CD14-positive monocyte (primary cell): ENCODE results near the gene SLC5A5. TPM values are rescaled to one million over a fixed set of nuclear protein-coding genes. Genes with fewer than 3 reads are reported as not detected.

Source experiments
- DNase-seq, 3 donors: peaks; one replicate each; pipeline ENCODE4 v3.0.0-alpha.2; 2011 to 2022
- H2AFZ ChIP-seq: 2 replicates; pipeline ENCODE4 v1.6.0; 2012; ENCODE audit warnings: mild to moderate bottlenecking, low read depth, low read length, inconsistent platforms; ENCODE audit not compliant: insufficient read depth, poor library complexity, severe bottlenecking
- H3K27ac ChIP-seq, 2 donors: 1 replicate in 1 of 2; 2 replicates in 1 of 2; pipeline ENCODE4 v1.5.1; 2012 to 2013; ENCODE audit warnings: low read length in 2 of 2, control low read depth in 1 of 2, inconsistent platforms in 1 of 2, low read depth in 1 of 2, mild to moderate bottlenecking in 1 of 2
- H3K27me3 ChIP-seq, 2 donors: one replicate each; pipeline versions ENCODE4 v1.6.0 to v1.6.1; 2011 to 2013; ENCODE audit warnings: low read length in 2 of 2; ENCODE audit not compliant: control insufficient read depth in 2 of 2, insufficient read depth in 2 of 2
- H3K36me3 ChIP-seq, 2 donors: replicated peaks in 1 of 2; 1 replicate in 1 of 2; 2 replicates in 1 of 2; pipeline versions ENCODE4 v1.5.1 to v1.6.1; 2012 to 2013; ENCODE audit warnings: low read length in 2 of 2, control low read depth in 1 of 2, inconsistent platforms in 1 of 2, mild to moderate bottlenecking in 1 of 2; ENCODE audit not compliant: insufficient read depth in 2 of 2, control insufficient read depth in 1 of 2
- H3K4me1 ChIP-seq, 2 donors: 1 replicate in 1 of 2; 2 replicates in 1 of 2; pipeline versions ENCODE4 v1.5.1 to v1.6.1; 2012 to 2013; ENCODE audit warnings: low read length in 2 of 2, control low read depth in 1 of 2, inconsistent platforms in 1 of 2, mild to moderate bottlenecking in 1 of 2, moderate library complexity in 1 of 2; ENCODE audit not compliant: insufficient read depth in 2 of 2, control insufficient read depth in 1 of 2
- H3K4me2 ChIP-seq: replicated peaks from 2 replicates; pipeline ENCODE3; 2012; ENCODE audit warnings: low read length, moderate library complexity, mild to moderate bottlenecking; ENCODE audit not compliant: poor library complexity, severe bottlenecking; ENCODE audit errors: extremely low read depth
- H3K4me3 ChIP-seq, 3 experiments: fragments of 200-600 bp in 1 of 3; sonication (generic) in 1 of 3; replicated peaks in 1 of 3; 1 replicate in 2 of 3; 2 replicates in 1 of 3; pipeline ENCODE4 v1.5.1; 2011 to 2013; ENCODE audit warnings: low read length in 3 of 3, mild to moderate bottlenecking in 3 of 3, control low read depth in 2 of 3, low read depth in 2 of 3, inconsistent platforms in 1 of 3, moderate library complexity in 1 of 3
- H3K79me2 ChIP-seq: 2 replicates; pipeline ENCODE4 v1.6.0; 2012; ENCODE audit warnings: mild to moderate bottlenecking, control low read depth, inconsistent platforms, low read length, moderate library complexity; ENCODE audit not compliant: insufficient read depth
- H3K9ac ChIP-seq: 2 replicates; pipeline ENCODE4 v1.6.0; 2017; ENCODE audit warnings: low read length, mild to moderate bottlenecking; ENCODE audit not compliant: insufficient read depth, poor library complexity, severe bottlenecking
- H3K9me3 ChIP-seq, 2 donors: replicated peaks in 1 of 2; 1 replicate in 1 of 2; 2 replicates in 1 of 2; pipeline versions ENCODE4 v1.5.1 to v1.6.1; 2012 to 2013; ENCODE audit warnings: low read length in 2 of 2, control low read depth in 1 of 2; ENCODE audit not compliant: control insufficient read depth in 1 of 2, insufficient read depth in 1 of 2
- H4K20me1 ChIP-seq: 2 replicates; pipeline ENCODE4 v1.6.0; 2012; ENCODE audit warnings: mild to moderate bottlenecking, low read length, control low read depth, moderate library complexity; ENCODE audit not compliant: insufficient read depth
- H3K27ac Mint-ChIP-seq, 7 donors: one replicate each; pipeline ENCODE4 v1.8.0; 2020; ENCODE audit warnings: mild to moderate bottlenecking in 7 of 7, mixed read lengths in 7 of 7, moderate library complexity in 6 of 7, inconsistent platforms in 2 of 7
- H3K27me3 Mint-ChIP-seq, 3 donors: one replicate each; pipeline ENCODE4 v1.8.0; 2021 to 2022; ENCODE audit warnings: low read depth in 3 of 3, mild to moderate bottlenecking in 3 of 3, mixed read lengths in 3 of 3, moderate library complexity in 3 of 3, inconsistent platforms in 1 of 3
- H3K36me3 Mint-ChIP-seq, 2 donors: one replicate each; pipeline ENCODE4 v1.8.0; 2020; ENCODE audit warnings: mixed read lengths in 2 of 2, inconsistent platforms in 1 of 2, mild to moderate bottlenecking in 1 of 2
- H3K4me1 Mint-ChIP-seq: one replicate; pipeline ENCODE4 v1.8.0; 2020; ENCODE audit warnings: mild to moderate bottlenecking, mixed read lengths
- H3K4me3 Mint-ChIP-seq, 2 donors: one replicate each; pipeline ENCODE4 v1.8.0; 2020; ENCODE audit warnings: mild to moderate bottlenecking in 2 of 2, mixed read lengths in 2 of 2, moderate library complexity in 1 of 2
- H3K9me3 Mint-ChIP-seq, 7 donors: one replicate each; pipeline ENCODE4 v1.8.0; 2020 to 2022; ENCODE audit warnings: mixed read lengths in 7 of 7, mild to moderate bottlenecking in 6 of 7, moderate library complexity in 6 of 7, inconsistent platforms in 2 of 7
- WGBS: methylation state at CpG from one replicate; pipeline ENCODE4 v1.1.5; 2013; ENCODE audit warnings: missing lambda C conversion rate; ENCODE audit not compliant: insufficient coverage; 5-methylcytosine and 5-hydroxymethylcytosine counted together
- intact Hi-C, 2 donors: fragments of 100-400 bp; cut with micrococcal nuclease; formaldehyde crosslinking; loops; one replicate each; pipeline versions ENCODE4 v1.15.0 to v1.15.1; 2023
- polyA plus RNA-seq, 3 donors: library from polyadenylated mRNA; depleted of rRNA in 1 of 3; unstranded in 2 of 3; stranded (reverse) in 1 of 3; fragments of 300-500 nt in 2 of 3; fragments of >200 nt in 1 of 3; fragmentation: Illumina TruSeq in 2 of 3; gene quantifications; 1 replicate in 2 of 3; 2 replicates in 1 of 3; pipeline ENCODE4 v1.2.3, GENCODE V29; 2012 to 2021
- TF ChIP-seq, protein P1 (sequence below): fragments of 200-600 bp; IDR thresholded peaks from one replicate; pipeline ENCODE4 v1.8.0; 2022; ENCODE audit warnings: antibody characterized with exemption, mild to moderate bottlenecking

The SLC5A5 gene
- polyA plus RNA-seq, 3 donors: 0.03 TPM; not detected in 2

DNA sequence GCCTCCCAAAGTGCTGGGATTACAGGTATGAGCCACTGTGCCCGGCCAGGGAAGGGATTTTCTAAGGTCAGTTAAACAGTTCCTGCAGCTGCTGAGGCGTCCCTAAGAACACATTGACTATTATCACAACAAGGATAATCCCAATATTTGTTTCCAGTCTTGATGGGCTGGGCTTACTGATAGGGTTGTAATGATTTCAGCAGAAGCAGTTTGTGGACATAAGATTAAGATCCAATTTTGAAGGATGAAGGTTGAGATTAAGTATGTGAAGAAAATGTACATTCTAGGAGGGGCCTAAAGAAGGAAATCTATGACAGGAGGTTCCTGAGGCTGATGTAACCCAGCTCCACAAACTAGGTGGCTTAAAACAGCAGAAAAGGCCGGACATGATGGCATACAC, 50.4 kb downstream of the SLC5A5 start:
- Mint-ChIP-seq H3K9me3 (peaks cover 0 to 11% (median 6%) of the 10 kb centered on the region in 7 donors), H3K36me3 (no peaks in the 10 kb centered on the region), H3K27me3 (peaks cover 3 to 8% (median 7%) of the 10 kb centered on the region in 3 donors), H3K4me1 (no peaks in the 10 kb centered on the region), H3K4me3 (no peak overlapping the region), H3K27ac (no peak overlapping the region)
- intact Hi-C loops: no loop called here
- H3K4me2 ChIP-seq: no peak overlapping the region
- no peak for DNase-seq
- H3K9ac ChIP-seq: no peak overlapping the region
- H3K4me1 ChIP-seq: no peaks in the 10 kb centered on the region
- H3K79me2 ChIP-seq: no peaks in the 10 kb centered on the region
- TF ChIP-seq, protein P1, sequence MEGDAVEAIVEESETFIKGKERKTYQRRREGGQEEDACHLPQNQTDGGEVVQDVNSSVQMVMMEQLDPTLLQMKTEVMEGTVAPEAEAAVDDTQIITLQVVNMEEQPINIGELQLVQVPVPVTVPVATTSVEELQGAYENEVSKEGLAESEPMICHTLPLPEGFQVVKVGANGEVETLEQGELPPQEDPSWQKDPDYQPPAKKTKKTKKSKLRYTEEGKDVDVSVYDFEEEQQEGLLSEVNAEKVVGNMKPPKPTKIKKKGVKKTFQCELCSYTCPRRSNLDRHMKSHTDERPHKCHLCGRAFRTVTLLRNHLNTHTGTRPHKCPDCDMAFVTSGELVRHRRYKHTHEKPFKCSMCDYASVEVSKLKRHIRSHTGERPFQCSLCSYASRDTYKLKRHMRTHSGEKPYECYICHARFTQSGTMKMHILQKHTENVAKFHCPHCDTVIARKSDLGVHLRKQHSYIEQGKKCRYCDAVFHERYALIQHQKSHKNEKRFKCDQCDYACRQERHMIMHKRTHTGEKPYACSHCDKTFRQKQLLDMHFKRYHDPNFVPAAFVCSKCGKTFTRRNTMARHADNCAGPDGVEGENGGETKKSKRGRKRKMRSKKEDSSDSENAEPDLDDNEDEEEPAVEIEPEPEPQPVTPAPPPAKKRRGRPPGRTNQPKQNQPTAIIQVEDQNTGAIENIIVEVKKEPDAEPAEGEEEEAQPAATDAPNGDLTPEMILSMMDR: no peak
- peaks cover 0 to 2% of the 10 kb centered on the region in 2 donors for H3K27me3 ChIP-seq
- H4K20me1 ChIP-seq: no peaks in the 10 kb centered on the region
- no peak overlapping the region for H3K4me3 ChIP-seq
- no peak overlapping the region for H3K27ac ChIP-seq
- H3K9me3 ChIP-seq: no peaks in the 10 kb centered on the region
- WGBS: 89% methylated on average over 1 of the region's 3 CpGs
- H3K36me3 ChIP-seq: no peaks in the 10 kb centered on the region
- H2AFZ ChIP-seq: no peak overlapping the region

DNA sequence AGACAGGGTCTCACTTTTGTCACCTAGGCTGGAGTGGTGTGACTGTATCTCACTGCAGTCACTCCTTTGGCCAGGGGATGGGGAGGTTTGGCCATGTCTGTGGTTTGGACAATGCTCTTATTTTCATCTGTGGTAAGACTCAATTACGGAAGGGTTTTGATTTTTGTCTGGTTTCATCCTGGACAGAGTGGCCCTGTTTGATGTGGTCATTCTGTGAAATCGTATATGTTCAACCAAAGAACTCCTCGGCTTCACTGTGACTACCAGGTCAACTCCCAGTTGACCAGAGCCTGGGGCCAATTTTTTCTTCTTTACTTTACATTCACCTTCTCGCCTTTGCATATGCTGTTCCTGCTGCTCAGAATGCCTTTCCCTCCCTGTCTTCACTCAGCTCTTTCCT, 54.3 kb downstream of the SLC5A5 start:
- H3K4me3 ChIP-seq: no peak overlapping the region
- H3K4me1 ChIP-seq: no peaks in the 10 kb centered on the region
- TF ChIP-seq, protein P1: no peak
- H3K9me3 ChIP-seq: no peaks in the 10 kb centered on the region
- H3K27me3 Mint-ChIP-seq: peaks cover 5 to 14% (median 6%) of the 10 kb centered on the region in 3 donors
- no peak overlapping the region for H3K27ac ChIP-seq
- no peak overlapping the region for H3K4me3 Mint-ChIP-seq
- intact Hi-C loops: no loop called here
- no peak overlapping the region for H3K4me2 ChIP-seq
- H3K36me3 Mint-ChIP-seq: no peaks in the 10 kb centered on the region
- H3K27me3 ChIP-seq: no peaks in the 10 kb centered on the region
- H2AFZ ChIP-seq: no peak overlapping the region
- H3K27ac Mint-ChIP-seq: no peak overlapping the region
- no peaks in the 10 kb centered on the region for H3K79me2 ChIP-seq
- H4K20me1 ChIP-seq: no peaks in the 10 kb centered on the region
- no peaks in the 10 kb centered on the region for H3K4me1 Mint-ChIP-seq
- DNase-seq: no peak
- H3K9ac ChIP-seq: no peak overlapping the region
- H3K36me3 ChIP-seq: no peaks in the 10 kb centered on the region
- WGBS: 81% methylated on average over 3 of the region's 4 CpGs
- H3K9me3 Mint-ChIP-seq: no peaks in the 10 kb centered on the region
